Natural killer cell (primary cell): Measurements from ENCODE around the gene PPP1R1A. TPM values are rescaled to one million over a fixed set of nuclear protein-coding genes. Genes with fewer than 3 reads are reported as not detected.

Source experiments
- ATAC-seq, 3 donors: fragments of 150-1000 bp in 2 of 3; fragments of 200-7000 bp in 1 of 3; cut with Tn5 transposase; 1 replicate in 1 of 3; 2 replicates in 2 of 3; pipeline ENCODE4 v1.10.0; 2021; ENCODE audit warnings: mild to moderate bottlenecking in 2 of 3, moderate library complexity in 2 of 3
- DNase-seq, 2 donors: peaks; one replicate each; pipeline versions ENCODE4 v3.0.0 to v3.0.0-alpha.2; 2013 to 2021; ENCODE audit warnings: mixed read lengths in 1 of 2
- H3K27ac ChIP-seq: one replicate; pipeline ENCODE4 v1.5.1; 2013; ENCODE audit warnings: mild to moderate bottlenecking, low read length
- H3K27me3 ChIP-seq: one replicate; pipeline ENCODE4 v1.6.1; 2013; ENCODE audit warnings: low read length; ENCODE audit not compliant: control insufficient read depth, insufficient read depth
- H3K36me3 ChIP-seq: one replicate; pipeline ENCODE4 v1.6.1; 2013; ENCODE audit warnings: low read length; ENCODE audit not compliant: control insufficient read depth, insufficient read depth
- H3K4me1 ChIP-seq: one replicate; pipeline ENCODE4 v1.6.1; 2013; ENCODE audit warnings: low read length; ENCODE audit not compliant: control insufficient read depth, insufficient read depth
- H3K4me3 ChIP-seq: one replicate; pipeline ENCODE4 v1.5.1; 2013; ENCODE audit warnings: low read length
- H3K9me3 ChIP-seq: one replicate; pipeline ENCODE4 v1.6.1; 2013; ENCODE audit warnings: low read length; ENCODE audit not compliant: control insufficient read depth, insufficient read depth
- H3K27ac Mint-ChIP-seq, 2 donors: one replicate each; pipeline ENCODE4 v1.8.0; 2022; ENCODE audit warnings: mild to moderate bottlenecking in 2 of 2, mixed read lengths in 2 of 2, moderate library complexity in 1 of 2
- H3K27me3 Mint-ChIP-seq, 2 donors: one replicate each; pipeline ENCODE4 v1.8.0; 2022; ENCODE audit warnings: low read depth in 2 of 2, mixed read lengths in 2 of 2
- H3K36me3 Mint-ChIP-seq: one replicate; pipeline ENCODE4 v1.8.0; 2022; ENCODE audit warnings: mixed read lengths
- H3K4me1 Mint-ChIP-seq, 2 donors: one replicate each; pipeline ENCODE4 v1.8.0; 2022; ENCODE audit warnings: mixed read lengths in 2 of 2
- H3K4me3 Mint-ChIP-seq: one replicate; pipeline ENCODE4 v1.8.0; 2022; ENCODE audit warnings: mild to moderate bottlenecking, moderate library complexity, mixed read lengths
- H3K9me3 Mint-ChIP-seq, 2 donors: one replicate each; pipeline ENCODE4 v1.8.0; 2022; ENCODE audit warnings: mixed read lengths in 2 of 2
- WGBS: methylation state at CpG from one replicate; pipeline ENCODE4 v1.1.7; 2013; ENCODE audit warnings: missing lambda C conversion rate; ENCODE audit not compliant: insufficient coverage; 5-methylcytosine and 5-hydroxymethylcytosine counted together
- intact Hi-C: fragments of 100-400 bp; cut with micrococcal nuclease; formaldehyde crosslinking; loops from one replicate; pipeline ENCODE4 v1.14.2; 2022
- total RNA-seq, 4 donors: library from RNA; stranded (reverse); fragments of 120-200 nt in 1 of 4; gene quantifications; one replicate each; pipeline versions ENCODE4 v1.2.3 to v1.2.4, GENCODE V29; 2013 to 2022
- TF ChIP-seq, protein P1 (sequence below): fragments of 200-600 bp; IDR thresholded peaks from one replicate; pipeline ENCODE4 v1.8.0; 2022; ENCODE audit warnings: antibody characterized with exemption

The PPP1R1A gene
- total RNA-seq, 3 donors from 2014 or later (not counting 1 experiment from before 2014, with no cell fraction given): not detected

DNA sequence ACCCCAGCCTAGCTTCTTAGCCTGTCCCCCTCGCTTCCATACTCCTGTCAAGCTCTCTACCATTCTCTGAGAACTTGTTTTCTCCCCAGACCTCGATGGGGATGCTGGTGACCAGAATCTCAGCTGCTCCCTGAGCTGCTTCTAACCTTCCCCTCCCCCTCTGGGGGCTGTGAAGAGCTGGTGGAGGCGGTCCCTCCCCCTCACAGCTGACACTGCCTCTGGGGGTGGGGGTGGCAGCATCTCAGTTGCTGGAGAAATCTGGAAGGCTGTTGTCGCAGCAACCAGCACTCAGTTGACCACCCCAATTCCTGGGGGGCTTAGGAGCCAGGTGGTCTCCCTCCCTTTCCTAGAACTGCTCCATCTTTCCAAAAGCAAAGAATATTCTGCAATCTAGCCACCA, 4.7 kb downstream of the PPP1R1A start:
- H3K4me3 ChIP-seq: no peak overlapping the region
- H3K27ac Mint-ChIP-seq: no peak overlapping the region
- no peaks in the 10 kb centered on the region for H3K9me3 ChIP-seq
- TF ChIP-seq, protein P1, sequence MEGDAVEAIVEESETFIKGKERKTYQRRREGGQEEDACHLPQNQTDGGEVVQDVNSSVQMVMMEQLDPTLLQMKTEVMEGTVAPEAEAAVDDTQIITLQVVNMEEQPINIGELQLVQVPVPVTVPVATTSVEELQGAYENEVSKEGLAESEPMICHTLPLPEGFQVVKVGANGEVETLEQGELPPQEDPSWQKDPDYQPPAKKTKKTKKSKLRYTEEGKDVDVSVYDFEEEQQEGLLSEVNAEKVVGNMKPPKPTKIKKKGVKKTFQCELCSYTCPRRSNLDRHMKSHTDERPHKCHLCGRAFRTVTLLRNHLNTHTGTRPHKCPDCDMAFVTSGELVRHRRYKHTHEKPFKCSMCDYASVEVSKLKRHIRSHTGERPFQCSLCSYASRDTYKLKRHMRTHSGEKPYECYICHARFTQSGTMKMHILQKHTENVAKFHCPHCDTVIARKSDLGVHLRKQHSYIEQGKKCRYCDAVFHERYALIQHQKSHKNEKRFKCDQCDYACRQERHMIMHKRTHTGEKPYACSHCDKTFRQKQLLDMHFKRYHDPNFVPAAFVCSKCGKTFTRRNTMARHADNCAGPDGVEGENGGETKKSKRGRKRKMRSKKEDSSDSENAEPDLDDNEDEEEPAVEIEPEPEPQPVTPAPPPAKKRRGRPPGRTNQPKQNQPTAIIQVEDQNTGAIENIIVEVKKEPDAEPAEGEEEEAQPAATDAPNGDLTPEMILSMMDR: no peak
- DNase-seq (no peak), ATAC-seq (no peak)
- H3K27me3 Mint-ChIP-seq: peaks cover 47 to 52% of the 10 kb centered on the region in 2 donors
- 71% methylated on average over 3 of the region's 4 CpGs for WGBS
- H3K4me1 Mint-ChIP-seq: peaks cover 9% of the 10 kb centered on the region in 2 donors
- H3K4me3 Mint-ChIP-seq: no peak overlapping the region
- intact Hi-C loops: no loop called here
- H3K27ac ChIP-seq: no peak overlapping the region
- H3K9me3 Mint-ChIP-seq: no peaks in the 10 kb centered on the region
- H3K27me3 ChIP-seq: peaks cover 16% of the 10 kb centered on the region
- H3K4me1 ChIP-seq: peaks cover 11% of the 10 kb centered on the region
- no peaks in the 10 kb centered on the region for H3K36me3 ChIP-seq
- no peaks in the 10 kb centered on the region for H3K36me3 Mint-ChIP-seq

GRCh38 chr12:54581412-54581811, 7.0 kb downstream of the PPP1R1A start:
- H3K4me3 Mint-ChIP-seq: no peak overlapping the region
- intact Hi-C loops: no loop called here

DNA sequence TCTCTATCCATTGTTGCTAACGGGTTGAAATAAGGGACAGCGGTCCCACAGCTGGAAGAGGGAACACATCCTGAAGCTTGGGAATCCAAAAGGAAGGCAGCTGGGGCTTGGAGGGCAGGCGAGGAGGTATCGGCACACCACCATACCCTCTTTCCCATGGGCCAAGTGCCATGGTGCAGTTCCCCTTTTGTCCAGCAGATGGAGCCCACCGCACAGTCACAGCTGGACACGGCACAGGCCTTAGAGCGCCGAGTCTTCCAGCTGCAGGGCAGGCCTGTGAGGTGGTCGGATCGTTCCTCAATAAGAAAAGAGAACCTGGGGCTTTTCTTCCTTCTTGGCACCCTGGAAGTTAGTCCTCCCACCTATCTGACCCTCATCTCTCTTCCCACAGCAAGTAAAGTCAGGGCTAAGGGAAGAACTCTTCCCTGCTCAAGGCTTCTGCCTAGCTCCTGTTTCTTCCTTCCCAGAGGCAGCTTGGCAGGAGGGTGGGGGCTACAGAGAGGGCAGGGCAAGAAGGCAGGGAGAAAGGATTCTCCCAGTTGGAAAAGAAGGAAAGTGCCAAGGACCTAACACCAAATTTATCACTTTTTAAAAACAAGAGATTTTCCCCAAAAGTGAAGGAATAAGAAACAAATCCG, 8.6 kb downstream of the PPP1R1A start:
- DNase-seq (peak; percentile 76 to 87), ATAC-seq (peak; percentile 88 to 99 (median 96))
- Histone ChIP-seq H3K9me3 (no peaks in the 10 kb centered on the region), H3K4me1 (peaks cover 6% of the 10 kb centered on the region), H3K36me3 (peaks cover 3% of the 10 kb centered on the region), H3K27me3 (peaks cover 3% of the 10 kb centered on the region), H3K27ac (no peak overlapping the region), H3K4me3 (no peak overlapping the region)
- H3K36me3 Mint-ChIP-seq: no peaks in the 10 kb centered on the region
- no peaks in the 10 kb centered on the region for H3K9me3 Mint-ChIP-seq
- TF ChIP-seq, protein P1: peak; percentile 99
- H3K4me1 Mint-ChIP-seq: peaks cover 7 to 8% of the 10 kb centered on the region in 2 donors
- intact Hi-C loops: no loop called here
- 15% methylated on average over 11 of the region's 11 CpGs for WGBS
- no peak overlapping the region for H3K27ac Mint-ChIP-seq
- peaks cover 15 to 18% of the 10 kb centered on the region in 2 donors for H3K27me3 Mint-ChIP-seq
- H3K4me3 Mint-ChIP-seq: no peak overlapping the region

More at GRCh38 chr12:54581412-54581811, 7.0 kb downstream of the PPP1R1A start:
- DNase-seq (no peak), ATAC-seq (no peak)
- Histone ChIP-seq H3K27me3 (peaks cover 5% of the 10 kb centered on the region), H3K9me3 (no peaks in the 10 kb centered on the region), H3K36me3 (peaks cover 3% of the 10 kb centered on the region), H3K4me1 (peaks cover 6% of the 10 kb centered on the region), H3K4me3 (no peak overlapping the region), H3K27ac (no peak overlapping the region)
- H3K9me3 Mint-ChIP-seq: no peaks in the 10 kb centered on the region
- H3K27ac Mint-ChIP-seq: no peak overlapping the region
- peaks cover 28 to 34% of the 10 kb centered on the region in 2 donors for H3K27me3 Mint-ChIP-seq
- TF ChIP-seq, protein P1: no peak
- H3K4me1 Mint-ChIP-seq: peaks cover 7 to 8% of the 10 kb centered on the region in 2 donors
- H3K36me3 Mint-ChIP-seq: no peaks in the 10 kb centered on the region
- WGBS: 95% methylated on average over 6 of the region's 6 CpGs

- H3K9me3 ChIP-seq: no peaks in the 10 kb centered on the region
- no peak overlapping the region for H3K4me3 ChIP-seq
- intact Hi-C loops: no loop called here
- no peak for ATAC-seq
- peaks cover 11 to 13% of the 10 kb centered on the region in 2 donors for H3K27me3 Mint-ChIP-seq
- peaks cover 3% of the 10 kb centered on the region for H3K27me3 ChIP-seq
- H3K9me3 Mint-ChIP-seq: no peaks in the 10 kb centered on the region
- no peaks in the 10 kb centered on the region for H3K36me3 Mint-ChIP-seq
- TF ChIP-seq, protein P1: no peak
- 67% methylated on average over 3 of the region's 4 CpGs for WGBS
- H3K4me1 ChIP-seq: peaks cover 6% of the 10 kb centered on the region
- peaks cover 3% of the 10 kb centered on the region for H3K36me3 ChIP-seq
- DNase-seq: no peak
- no peak overlapping the region for H3K27ac ChIP-seq
- no peak overlapping the region for H3K4me3 Mint-ChIP-seq
- H3K27ac Mint-ChIP-seq: no peak overlapping the region
- peaks cover 7 to 8% of the 10 kb centered on the region in 2 donors for H3K4me1 Mint-ChIP-seq
Measured at GRCh38 chr12:54579258-54579657, 9.2 kb downstream of the PPP1R1A start.
